ENCODE results near the gene NDUFS8. TPM values are rescaled to one million over a fixed set of nuclear protein-coding genes. Genes with fewer than 3 reads are reported as not detected.

NDUFS8 gene
- total RNA-seq, 1 experiment from 2014 or later = 220 TPM

DNA sequence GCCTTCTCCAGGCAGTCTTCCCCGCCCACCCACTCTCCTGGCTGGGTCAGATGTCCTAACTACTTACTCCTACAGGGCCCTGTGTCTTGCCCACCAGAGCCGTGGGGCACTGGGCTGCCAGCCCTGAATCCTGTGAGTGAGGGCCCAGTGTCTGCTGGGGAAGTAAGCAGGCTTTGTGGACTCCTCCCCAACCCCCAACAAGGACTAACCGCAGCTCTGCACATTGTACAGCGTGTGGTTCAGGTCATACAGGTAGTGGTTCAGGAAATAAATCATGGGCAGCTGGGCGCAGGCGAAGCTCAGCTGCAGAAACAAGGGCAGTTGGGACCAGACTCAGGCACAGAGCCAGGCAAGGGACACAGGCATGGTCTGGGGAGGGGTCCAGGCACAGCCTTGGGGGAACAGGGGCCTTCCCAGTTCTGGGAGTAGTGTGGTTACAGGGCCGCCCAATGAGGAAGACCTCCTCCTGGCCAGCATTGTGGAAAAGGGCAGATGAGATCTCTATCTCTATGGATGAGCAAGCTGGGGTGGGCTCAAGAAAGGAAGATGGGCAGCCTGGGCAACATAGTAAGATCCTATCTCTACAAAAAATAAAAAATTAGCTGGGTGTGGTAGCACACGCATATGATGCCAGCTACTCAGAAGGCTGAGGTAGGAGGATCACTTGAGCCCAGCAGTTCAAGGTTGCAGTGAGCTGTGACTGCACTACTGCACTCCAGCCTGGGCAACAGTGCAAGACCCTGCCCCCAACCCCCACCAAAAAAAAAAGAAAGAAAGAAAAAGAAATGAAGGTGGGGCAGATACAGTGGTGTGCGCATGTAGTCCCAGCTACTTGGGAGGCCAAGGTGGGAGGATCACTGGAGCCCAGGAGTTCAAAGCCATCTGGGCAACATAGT lies 32.1 kb upstream of the NDUFS8 start:
- TF ChIP-seq, protein P1, sequence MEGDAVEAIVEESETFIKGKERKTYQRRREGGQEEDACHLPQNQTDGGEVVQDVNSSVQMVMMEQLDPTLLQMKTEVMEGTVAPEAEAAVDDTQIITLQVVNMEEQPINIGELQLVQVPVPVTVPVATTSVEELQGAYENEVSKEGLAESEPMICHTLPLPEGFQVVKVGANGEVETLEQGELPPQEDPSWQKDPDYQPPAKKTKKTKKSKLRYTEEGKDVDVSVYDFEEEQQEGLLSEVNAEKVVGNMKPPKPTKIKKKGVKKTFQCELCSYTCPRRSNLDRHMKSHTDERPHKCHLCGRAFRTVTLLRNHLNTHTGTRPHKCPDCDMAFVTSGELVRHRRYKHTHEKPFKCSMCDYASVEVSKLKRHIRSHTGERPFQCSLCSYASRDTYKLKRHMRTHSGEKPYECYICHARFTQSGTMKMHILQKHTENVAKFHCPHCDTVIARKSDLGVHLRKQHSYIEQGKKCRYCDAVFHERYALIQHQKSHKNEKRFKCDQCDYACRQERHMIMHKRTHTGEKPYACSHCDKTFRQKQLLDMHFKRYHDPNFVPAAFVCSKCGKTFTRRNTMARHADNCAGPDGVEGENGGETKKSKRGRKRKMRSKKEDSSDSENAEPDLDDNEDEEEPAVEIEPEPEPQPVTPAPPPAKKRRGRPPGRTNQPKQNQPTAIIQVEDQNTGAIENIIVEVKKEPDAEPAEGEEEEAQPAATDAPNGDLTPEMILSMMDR (conservative IDR thresholded peaks at IDR 0.05; ENCODE audit: low read depth, low read length) = no peak
- no peak for TF ChIP-seq EZH2 (IDR thresholded peaks at IDR 0.05; ENCODE audit: borderline replicate concordance, low read depth, low read length, poor library complexity, severe bottlenecking)
- CTCF ChIA-PET = no interaction called here

DNA sequence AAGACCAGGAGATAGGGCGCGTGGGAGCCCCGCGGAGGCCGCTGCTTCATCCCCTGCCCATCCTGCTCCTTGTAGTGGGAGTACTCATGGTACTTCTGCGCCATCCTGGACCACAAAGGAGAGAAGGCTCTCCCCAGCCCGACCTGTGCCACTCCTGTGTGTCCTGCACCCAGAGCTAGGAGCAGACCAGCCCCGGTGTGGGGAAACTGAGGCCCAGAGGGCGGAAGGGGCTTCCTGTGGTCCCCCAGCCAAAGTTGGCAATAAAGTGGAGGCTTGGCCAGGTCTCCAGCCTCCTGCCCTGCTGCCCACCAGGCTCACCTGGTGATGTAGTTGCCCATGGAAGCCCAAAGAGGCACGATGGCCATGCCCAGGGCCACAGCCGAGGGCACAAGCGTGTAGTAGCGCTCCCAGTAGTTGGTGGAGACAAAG lies 31.3 kb upstream of the NDUFS8 start:
- CTCF ChIA-PET = no interaction called here
- intact Hi-C loops (cut with micrococcal nuclease; ENCODE audit: unreplicated experiment) = loop anchor here (10.0 kb wide), 1 partner anchor 154 kb away; no protein-coding TSS in a partner anchor
- BruUV-seq (replicated peaks) = no TSS peak
- Histone ChIP-seq H3K36me3 (ENCODE audit: insufficient read depth, low read length, poor library complexity, severe bottlenecking) (no peaks in the 10 kb centered on the region), H3K9me3 (ENCODE audit: low read depth, low read length, poor library complexity, severe bottlenecking) (no peaks in the 10 kb centered on the region), H3K27ac (ENCODE audit: low read depth, low read length, poor library complexity, severe bottlenecking) (no peak overlapping the region), H3K4me3 (ENCODE audit: low read depth, low read length, poor library complexity, severe bottlenecking) (no peak overlapping the region), H3K4me1 (ENCODE audit: insufficient read depth, low read length, poor library complexity, severe bottlenecking) (peaks cover 2% of the 10 kb centered on the region), H3K27me3 (replicated peaks; ENCODE audit: insufficient read depth, low read depth, low read length, poor library complexity) (peaks cover 5% of the 10 kb centered on the region)
- no peak for TF ChIP-seq EZH2 (IDR thresholded peaks at IDR 0.05; ENCODE audit: borderline replicate concordance, low read depth, low read length, poor library complexity, severe bottlenecking)
- TF ChIP-seq, protein P1 (conservative IDR thresholded peaks at IDR 0.05; ENCODE audit: low read depth, low read length) = no peak
- no peak for DNase-seq (ENCODE audit: low spot score)
- POLR2A ChIA-PET (ENCODE audit: low non-redundant PET) = no interaction called here

More for the DNA sequence above, 32.1 kb upstream of the NDUFS8 start:
- H3K27ac ChIP-seq (ENCODE audit: low read depth, low read length, poor library complexity, severe bottlenecking) = no peak overlapping the region
- DNase-seq (ENCODE audit: low spot score) = no peak
- H3K4me3 ChIP-seq (ENCODE audit: low read depth, low read length, poor library complexity, severe bottlenecking) = no peak overlapping the region
- POLR2A ChIA-PET (ENCODE audit: low non-redundant PET) = no interaction called here
- no peaks in the 10 kb centered on the region for H3K4me1 ChIP-seq (ENCODE audit: insufficient read depth, low read length, poor library complexity, severe bottlenecking)
- intact Hi-C loops (cut with micrococcal nuclease; ENCODE audit: unreplicated experiment) = loop anchor here (10.0 kb wide), 1 partner anchor 154 kb away; no protein-coding TSS in a partner anchor
- H3K27me3 ChIP-seq (replicated peaks; ENCODE audit: insufficient read depth, low read depth, low read length, poor library complexity) = no peaks in the 10 kb centered on the region
- no peaks in the 10 kb centered on the region for H3K36me3 ChIP-seq (ENCODE audit: insufficient read depth, low read length, poor library complexity, severe bottlenecking)
- BruUV-seq (replicated peaks) = no TSS peak
- H3K9me3 ChIP-seq (ENCODE audit: low read depth, low read length, poor library complexity, severe bottlenecking) = no peaks in the 10 kb centered on the region

DNA sequence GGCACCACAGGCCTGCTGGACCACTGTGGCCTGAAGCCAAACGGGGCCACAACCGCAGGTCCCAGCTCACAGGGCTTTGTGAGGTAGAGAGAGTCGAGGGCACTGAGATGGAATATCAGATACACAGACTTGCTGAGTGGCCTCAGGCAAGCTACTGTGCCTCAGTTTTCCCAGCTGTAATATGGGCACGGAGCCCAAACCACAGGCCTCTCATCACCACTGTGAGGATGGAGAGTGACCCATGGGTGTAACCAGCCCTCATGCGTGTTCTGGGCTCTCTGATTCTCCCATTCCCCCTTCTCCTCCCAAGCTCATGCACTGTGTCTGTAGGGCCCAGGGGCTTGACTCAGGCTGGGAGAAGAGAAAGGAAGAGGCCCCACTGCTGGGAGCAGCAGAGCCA lies 30.8 kb upstream of the NDUFS8 start:
- Histone ChIP-seq H3K27ac (ENCODE audit: low read depth, low read length, poor library complexity, severe bottlenecking) (no peak overlapping the region), H3K4me3 (ENCODE audit: low read depth, low read length, poor library complexity, severe bottlenecking) (no peak overlapping the region), H3K36me3 (ENCODE audit: insufficient read depth, low read length, poor library complexity, severe bottlenecking) (no peaks in the 10 kb centered on the region), H3K9me3 (ENCODE audit: low read depth, low read length, poor library complexity, severe bottlenecking) (no peaks in the 10 kb centered on the region), H3K27me3 (replicated peaks; ENCODE audit: insufficient read depth, low read depth, low read length, poor library complexity) (peaks cover 5% of the 10 kb centered on the region), H3K4me1 (ENCODE audit: insufficient read depth, low read length, poor library complexity, severe bottlenecking) (peaks cover 6% of the 10 kb centered on the region)
- POLR2A ChIA-PET (ENCODE audit: low non-redundant PET) = no interaction called here
- CTCF ChIA-PET = no interaction called here
- intact Hi-C loops (cut with micrococcal nuclease; ENCODE audit: unreplicated experiment) = loop anchor here (10.0 kb wide), 2 partner anchors 155 to 205 kb away; no protein-coding TSS in a partner anchor
- BruUV-seq (replicated peaks) = no TSS peak
- DNase-seq (ENCODE audit: low spot score) = no peak
- no peak for TF ChIP-seq EZH2 (IDR thresholded peaks at IDR 0.05; ENCODE audit: borderline replicate concordance, low read depth, low read length, poor library complexity, severe bottlenecking)
- TF ChIP-seq, protein P1 (conservative IDR thresholded peaks at IDR 0.05; ENCODE audit: low read depth, low read length) = no peak
